NCI-H2227 treated with DMSO at 0.1 percent for 48 hours (cell line): ENCODE data around the gene MBD5.

Source experiments
- DNase-seq: peaks from one replicate; lab custom pipeline; 2025; lab: John Stamatoyannopoulos, UW

Gene MBD5

DNA sequence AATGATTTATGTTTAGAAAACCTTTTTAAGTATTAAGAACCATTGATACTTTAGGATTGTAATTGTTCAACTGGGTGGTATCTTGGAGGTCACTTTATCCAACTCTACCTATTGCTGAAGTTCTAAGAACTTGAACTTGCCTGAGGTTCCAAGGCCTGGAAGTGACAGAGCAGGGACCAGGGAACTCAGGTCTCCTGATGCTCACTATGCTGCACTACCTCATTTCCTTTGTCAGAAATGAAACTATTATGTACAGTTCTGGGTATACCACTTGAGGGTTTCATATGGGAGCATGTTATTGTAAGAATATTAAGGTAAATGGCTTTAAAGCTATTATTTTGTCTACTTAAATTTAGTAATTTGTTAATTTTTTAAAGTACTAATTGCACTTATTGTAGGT, 3.0 kb downstream of the MBD5 start:
- DNase-seq = no peak

DNA sequence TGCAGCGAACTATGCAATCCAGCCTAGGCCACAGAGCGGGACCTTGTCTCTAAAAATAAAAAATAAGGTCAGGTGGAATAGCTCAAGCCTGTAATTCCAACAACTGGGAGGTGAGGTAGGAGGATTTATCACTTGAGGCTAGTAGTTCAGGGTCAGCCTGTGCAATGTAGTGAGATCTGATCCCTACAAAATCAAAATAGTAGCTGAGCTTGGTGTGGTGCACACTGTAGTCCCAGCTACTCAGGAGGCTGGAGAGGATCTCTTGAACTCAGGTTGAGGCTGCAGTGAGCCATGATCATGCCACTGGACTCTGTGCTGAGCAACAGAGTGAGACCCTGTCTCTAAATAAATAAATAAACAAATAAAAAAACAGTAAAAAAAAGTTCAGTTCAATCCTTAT, 5.7 kb downstream of the MBD5 start:
- no peak for DNase-seq

DNA sequence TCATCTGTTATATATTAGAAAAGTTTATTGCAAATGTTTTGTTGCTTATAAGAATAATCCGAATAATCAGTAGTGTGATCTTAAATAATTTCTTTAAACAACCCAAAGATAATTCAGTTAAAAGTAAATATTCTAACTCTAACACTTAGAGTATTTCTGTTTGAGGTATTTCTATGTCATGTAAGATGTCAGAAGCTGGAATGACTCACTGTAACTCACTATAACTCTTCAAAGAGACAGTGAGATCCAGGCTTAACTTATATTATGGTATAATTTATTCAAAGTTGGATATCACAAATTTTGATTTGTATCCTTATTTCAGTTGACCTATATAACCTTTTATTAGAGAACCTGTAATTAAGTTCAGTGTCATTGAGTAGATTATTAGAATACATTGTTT, 6.9 kb downstream of the MBD5 start:
- no peak for DNase-seq

DNA sequence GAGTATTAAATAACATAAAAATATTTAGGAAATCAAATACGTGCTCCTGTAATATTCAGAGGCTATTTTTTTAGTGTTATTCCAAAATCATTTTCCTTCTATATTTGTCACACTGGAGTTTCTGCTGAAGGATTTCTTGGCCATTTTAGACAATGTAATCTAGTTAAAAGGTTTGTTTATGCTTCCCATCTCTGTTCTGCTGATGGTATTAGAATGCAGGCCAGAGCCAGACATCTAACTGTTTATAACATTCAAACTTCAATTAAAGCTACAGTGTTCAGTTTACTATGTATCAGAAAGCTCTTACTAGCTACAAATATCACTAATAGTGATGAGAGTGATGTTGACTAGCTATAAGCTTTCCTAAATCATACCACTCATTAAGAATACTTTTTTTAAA, 7.9 kb downstream of the MBD5 start:
- no peak for DNase-seq

DNA sequence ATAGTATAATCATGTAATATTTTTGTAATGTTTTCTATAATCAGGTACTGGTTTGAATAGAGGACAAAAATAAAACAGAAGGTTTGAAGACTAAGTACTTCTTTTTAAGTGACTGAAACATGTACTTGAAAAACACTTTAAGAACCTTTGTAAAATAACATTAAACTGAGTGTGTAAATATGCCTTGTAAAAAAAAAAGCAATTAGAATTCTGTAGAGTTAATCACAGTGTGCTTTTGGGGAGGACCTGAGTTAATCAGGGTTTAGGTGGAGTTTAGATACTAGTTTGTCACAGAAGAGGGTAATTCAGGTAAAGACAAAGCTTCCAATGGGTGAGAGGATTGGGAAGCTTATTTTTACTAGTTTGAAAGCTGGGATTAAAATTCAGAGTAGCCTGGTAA, 10.3 kb downstream of the MBD5 start:
- DNase-seq = no peak

DNA sequence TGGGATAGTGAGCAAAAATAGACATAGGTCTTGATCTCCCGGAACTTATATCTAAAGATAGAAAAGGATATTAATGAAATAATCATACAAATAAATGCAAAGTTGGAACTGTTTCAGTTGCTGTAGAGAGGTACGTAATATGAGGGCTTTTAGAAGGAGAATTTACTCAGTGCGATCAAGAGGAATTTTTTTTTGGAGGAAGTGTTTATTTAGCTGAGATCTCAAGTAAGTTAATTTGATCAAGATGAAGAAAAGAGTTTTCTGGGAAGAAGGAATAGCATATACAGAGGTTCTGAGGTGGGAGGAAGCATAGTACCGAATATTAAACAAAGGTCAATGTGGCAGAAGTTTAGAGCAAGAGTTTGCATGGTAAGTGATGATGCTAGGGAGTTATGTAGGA, 11.3 kb downstream of the MBD5 start:
- DNase-seq = no peak

DNA sequence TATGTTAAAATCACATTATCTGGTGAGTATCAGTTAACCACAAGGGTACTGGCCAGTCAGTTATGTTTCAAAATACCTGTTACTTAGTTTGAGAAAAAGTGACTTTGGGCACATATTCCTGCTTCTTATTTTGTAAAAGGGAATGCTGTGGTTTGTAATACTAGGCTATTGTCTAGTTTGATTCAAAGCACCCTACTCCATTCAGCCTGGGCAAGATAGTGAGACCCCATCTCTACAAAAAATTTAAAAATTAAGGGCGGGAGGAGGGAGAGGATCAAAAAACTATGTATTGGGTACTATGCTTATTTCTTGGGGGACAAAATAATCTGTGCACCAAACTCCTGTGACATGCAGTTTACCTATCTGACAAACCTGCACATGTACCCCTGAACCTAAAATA, 18.9 kb downstream of the MBD5 start:
- DNase-seq = no peak

DNA sequence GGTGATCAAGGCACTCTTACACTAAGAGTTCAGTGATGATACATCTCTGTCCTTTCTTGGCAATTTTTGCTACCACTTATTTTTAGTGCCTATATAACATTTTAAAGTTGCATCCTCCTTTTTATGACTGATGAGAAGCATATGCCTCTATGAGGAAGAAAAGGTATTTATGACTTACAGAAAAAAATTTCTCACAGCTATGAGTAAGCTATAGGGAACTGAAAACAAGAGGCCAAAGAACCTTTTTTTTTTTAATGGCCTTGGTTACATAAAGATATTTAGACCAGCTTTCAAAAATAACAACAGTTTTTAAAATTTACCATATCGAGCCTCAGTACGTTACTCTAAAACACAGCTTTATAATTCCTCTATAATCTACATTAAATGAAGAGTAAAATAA, 21.3 kb downstream of the MBD5 start:
- no peak for DNase-seq

DNA sequence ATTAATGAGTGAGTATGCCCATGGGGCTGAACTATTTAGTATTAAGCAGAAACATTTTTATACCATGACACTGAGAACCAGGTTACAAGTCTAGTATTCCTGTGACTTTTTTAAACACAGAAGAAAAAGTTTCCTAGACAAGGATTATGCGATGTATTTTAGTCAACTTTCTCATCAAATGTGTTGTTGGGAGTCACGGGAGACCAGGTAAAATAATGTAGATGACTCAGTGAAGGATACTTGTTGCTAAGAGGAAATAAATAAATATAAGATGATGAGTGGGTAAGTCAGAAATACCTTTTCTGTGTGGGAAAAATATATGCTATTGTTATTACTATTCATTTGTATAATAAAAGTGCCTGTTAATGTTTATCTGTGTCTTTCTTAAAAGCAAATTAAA, 23.4 kb downstream of the MBD5 start:
- DNase-seq = no peak

DNA sequence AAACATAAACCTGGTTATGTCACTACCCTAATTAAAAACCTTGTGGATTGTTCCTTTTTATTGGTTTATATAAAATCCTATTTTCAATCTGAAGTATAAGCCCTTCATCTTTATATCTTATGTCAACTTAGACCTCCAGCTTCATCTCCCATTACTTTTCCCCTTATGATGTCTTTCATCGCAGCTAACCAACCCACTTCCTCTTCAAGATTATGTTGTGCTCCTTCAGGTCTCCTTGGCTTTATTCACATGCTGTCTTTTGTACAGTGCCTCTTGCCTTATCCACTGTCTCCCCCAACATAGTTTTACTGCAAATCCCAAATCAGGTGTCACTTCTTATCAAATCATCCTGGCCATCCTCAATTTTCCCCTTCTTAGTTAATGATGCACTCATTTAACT, 25.9 kb downstream of the MBD5 start:
- no peak for DNase-seq

DNA sequence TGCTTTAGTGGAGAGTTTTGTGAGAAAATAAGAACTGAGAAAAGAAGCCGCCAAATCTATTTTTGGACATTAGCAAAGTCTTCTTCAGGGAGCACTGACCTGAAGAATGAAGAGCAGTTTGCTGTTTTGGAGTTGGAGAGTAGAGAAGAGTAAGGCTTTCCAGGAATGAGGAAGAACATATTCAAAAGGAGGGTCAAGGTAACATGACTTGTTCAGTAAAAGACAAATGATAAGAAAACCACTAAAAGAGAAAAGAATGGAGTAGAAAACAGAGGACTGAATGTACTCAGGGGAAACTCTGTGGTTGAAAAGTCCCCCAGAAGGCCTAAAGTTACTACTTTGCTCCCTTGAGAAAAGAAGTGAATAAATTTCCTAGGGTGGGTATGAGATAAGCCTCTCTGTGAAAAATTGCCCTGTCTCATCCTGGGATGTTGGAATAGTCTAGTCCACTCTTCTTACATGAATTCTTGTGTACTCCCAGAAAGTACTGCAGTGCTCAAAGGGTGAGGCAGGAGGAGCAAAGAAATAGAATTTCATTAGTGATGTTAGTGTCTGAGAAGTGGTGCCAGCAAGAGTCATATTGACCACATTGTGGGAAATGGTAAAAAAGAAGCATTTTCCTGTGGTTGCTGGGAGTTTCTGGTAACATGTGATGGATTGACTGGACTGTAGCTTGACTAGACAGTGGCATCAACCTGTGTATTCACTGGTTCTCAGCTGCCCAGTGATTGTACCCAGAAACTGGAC, 27.8 kb downstream of the MBD5 start:
- DNase-seq = no peak

DNA sequence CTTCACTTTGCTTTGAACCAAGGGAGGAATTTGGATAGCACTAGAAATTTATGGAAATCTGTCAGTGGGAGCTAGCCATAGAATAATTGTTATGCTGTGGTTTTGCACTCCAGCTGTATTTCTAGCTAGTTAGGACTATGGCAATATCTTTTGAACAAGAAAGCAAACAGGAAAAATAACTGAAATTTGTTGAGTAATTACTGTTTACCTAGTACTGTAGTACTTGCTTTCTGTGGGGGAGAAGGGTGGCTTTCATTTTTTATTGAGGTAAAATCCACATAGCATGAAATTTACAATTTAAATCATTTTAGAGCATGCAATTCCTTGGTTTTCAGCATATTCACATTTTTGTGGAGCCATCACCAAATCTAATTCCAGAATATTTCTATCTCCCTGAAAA, 28.4 kb downstream of the MBD5 start:
- no peak for DNase-seq

DNA sequence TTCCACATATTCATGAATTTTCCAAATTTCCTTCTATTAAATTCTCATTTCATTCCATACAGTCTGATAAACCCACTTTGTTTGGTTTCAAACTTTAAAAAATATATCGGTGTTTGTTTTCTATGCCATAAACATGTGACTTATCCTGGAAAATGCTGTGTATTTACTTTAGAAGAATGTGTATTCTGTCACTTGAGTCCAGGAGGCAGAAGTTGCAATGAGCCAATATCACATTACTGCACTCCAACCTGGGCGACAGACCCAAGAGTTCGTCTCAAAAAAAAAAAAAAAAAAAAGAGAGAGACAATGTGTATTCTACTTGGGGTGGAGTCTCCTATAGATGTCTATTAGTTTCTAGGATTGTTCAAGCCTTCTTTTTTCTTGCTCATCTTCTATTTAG, 31.8 kb downstream of the MBD5 start:
- no peak for DNase-seq

DNA sequence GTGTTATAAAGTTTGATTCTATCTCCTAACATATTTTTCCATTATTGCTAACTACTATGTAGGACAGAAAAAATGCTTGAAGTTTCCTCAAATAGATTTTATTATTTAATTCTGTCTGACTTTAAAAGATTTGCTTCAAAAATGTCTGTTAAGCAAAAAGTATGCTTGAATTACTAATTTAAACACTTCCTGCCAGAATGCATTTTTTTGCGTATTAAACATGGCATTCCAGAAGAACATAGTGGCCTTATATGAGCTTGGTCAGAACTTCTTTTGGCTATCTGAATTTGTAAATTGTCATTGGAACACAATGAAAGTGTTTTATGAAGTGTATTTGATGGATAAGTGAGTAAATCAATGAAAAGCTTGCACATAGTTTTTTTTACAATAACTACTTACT, 37.8 kb downstream of the MBD5 start:
- no peak for DNase-seq

DNA sequence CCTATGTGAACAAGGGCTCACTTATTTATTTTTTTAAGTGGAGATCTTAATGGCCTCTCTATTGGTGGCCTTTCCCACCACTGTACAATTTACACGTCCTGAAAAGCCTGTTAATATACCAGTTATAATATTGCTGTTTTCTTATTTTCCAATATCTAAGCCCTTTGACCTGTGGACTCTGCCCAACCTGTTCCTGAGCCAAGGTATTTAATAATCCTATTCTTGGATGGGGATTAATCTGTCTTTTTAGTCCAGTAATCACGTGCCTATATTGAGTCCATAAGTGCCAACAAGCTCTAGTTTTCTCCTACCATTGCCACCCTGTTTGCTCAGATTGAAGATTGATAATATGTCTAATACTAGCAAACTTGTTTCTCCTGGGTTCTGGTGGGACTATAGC, 42.7 kb downstream of the MBD5 start:
- no peak for DNase-seq

DNA sequence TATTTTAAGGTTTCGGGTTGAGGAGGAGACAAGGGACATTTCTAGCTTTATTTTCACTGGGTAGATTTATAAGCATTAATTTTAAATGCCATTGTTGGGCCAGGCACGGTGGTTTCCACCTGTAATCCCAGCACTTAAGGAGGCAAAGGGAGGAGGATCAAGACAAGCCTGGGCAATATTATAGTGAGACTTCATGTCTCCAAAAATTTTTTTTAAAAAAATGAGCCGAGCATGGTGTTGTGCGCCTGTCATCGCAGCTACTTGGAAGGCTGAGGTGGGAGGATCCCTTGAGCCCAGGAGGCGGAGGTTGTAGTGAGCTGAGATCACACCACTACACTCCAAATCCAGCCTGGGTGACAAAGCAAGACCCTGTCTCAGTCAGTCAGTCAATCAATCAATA, 45.0 kb downstream of the MBD5 start:
- DNase-seq = no peak

DNA sequence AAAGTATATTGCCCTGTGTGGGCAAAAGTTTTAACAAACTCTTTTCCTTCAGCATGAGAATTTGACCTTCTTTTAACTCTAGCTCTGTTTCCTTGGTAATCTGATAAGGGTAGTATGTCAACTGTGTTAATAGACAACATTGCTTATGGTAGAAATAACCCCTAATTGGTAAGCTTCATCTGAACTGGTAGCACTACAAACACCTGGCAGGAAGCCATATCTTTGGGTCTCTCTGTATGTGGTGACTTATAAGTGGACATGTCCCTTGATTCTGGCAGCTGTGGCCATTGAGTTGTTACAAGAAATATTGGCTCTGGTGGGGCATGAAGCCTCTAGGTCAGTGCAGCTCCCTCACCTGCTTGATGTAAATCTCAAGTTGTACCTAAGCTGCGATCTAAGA, 46.9 kb downstream of the MBD5 start:
- DNase-seq = no peak

DNA sequence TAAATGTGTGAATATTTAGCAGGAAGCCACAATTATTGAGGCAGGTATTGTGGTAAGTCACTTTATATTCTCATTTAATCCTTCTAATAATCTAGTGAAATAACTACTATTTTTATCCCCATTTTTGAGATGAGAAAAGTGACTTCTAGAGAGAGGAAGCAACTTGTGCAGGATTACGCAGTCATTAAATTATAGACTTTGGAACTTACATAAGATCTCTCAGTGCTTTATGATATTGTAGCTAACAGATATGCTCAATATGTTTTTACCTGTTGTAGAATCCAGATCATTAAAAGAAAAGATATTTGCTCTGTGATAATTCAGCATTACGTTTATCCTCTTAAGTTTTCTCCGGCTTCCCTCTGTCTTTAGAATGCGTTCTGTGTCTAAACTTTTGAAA, 50.5 kb downstream of the MBD5 start:
- no peak for DNase-seq

DNA sequence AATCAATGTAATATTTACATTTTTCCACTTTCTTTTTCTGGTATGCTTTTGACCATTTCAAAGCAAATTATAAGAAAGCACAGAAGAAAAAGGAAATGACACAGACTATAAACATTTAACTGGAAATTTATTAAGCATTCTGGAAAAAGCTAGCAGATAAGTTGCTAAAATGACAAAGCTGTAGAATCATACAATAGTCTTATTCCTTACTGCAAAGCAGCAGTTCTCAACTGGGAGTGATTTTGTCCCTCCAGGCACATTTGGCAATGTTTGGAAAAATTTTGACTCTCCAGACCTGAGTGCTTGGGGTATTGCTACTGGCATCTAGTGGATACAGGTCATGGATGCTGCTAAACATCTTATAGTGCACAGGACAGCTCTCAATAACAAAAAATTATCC, 75.1 kb downstream of the MBD5 start:
- DNase-seq = no peak

DNA sequence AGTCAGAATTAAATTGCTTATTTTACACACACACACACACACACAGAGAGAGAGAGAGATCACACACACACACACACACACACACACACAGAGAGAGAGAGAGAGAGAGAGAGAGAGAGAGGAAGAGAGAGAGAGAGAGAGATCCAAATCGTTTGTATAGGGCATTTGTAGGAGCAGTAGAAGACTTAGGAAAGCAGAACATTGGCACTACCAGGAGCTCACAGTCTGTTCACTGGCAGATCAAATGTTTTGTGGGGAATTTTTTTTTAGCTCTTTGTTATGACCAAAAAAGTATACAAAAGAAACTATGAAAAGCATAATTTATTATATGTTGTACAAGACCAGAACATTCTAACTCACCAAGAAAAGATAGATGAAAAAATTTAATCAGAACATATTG, 81.8 kb downstream of the MBD5 start:
- DNase-seq = no peak

DNA sequence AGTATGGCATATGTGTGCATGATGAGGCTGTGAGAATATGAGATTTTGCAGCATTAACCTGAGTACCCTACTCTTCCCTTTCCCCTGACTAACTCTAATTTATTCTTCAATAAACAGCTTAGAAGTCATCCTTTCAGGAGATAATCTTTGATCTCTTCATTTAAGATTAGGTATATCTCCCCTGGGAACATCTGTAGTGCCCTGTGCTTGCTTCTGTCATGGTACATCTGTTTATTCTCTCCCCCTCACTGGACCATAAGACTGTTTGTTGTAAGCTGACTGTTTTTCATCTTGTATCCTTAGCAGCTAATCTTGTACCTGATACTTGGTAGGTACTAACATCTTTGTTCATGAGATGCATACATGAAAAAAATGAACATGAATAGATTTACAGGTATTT, 83.1 kb downstream of the MBD5 start:
- DNase-seq = no peak

DNA sequence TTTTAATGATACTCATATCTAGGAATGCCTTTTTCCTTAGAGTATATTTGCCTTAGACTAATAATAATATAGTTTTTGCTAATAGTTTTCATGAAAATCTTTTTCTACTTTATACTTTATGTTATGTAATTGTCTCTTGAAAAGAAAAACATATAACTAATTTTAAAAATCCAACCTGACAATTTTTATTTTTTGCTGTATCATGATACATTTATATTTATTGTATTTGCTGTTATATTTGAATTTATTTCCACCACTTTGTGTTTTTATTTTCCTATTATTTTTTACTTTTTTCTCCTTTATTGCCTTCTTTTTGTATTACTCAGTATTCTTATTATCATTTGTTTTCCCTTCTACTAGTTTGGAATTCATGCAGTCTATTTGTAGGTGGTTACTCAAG, 85.4 kb downstream of the MBD5 start:
- no peak for DNase-seq

DNA sequence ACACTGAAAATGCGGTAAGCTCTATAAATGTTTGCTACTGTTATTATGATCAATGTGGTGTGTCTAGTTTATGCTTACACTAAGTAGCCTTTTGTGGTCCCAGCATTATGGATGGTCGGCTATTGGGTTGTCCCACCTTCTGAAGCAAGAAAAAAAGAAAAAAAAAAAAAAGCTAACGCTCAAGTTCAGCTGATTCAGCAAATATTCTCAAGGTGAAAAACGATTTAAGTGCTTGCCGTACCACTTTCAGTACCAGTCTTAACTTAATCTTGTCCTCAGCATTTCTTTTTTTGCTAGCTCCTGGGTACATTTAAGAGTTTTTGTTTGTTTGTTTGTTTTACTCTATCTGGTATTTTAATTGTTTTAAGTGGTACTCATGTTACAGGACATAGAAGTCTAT, 87.5 kb downstream of the MBD5 start:
- no peak for DNase-seq

DNA sequence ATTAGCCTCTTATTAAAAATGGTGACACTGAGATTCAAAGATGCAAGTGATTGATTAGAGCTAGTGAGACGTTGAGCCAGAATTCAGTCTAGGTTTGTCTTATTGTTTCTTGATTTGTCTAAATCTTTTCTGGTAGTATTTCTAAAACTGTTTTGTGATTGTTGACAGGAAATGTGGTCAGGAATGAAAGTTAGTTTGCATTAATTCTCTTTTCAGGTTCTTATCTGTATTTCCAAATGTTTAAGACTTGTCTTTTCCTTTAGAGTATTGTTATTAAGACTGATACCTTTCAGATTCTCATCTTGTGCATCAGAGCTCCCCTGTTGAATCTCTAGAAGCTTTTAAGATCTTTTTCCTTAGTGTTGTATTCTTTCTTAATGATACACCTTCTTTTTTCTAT, 89.3 kb downstream of the MBD5 start:
- no peak for DNase-seq

DNA sequence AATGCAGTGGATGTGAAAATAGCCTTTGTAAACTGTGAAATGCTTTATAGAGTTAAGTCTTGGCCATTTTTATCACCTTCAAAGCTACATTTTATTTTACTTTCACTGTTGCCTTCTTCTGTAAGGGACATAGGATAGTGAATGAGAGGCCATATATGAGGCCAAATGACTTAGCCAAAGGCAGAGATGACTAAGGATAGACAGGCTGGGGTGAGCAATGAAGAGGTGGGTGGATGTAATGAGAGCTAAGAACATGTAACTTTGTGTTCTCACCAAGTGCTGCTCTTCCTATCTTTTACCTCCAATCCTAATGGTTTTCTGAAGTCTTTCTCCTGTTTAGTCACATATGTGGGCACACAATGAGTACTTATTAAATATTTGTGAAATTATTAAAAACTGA, 101.9 kb downstream of the MBD5 start:
- DNase-seq = no peak
